Activated T-cell treated with anti-CD3 and anti-CD28 coated beads, Interleukin-2, amount 50 U/mL, for 72 hours (primary cell): ENCODE results near the gene PPFIBP1. TPM values are rescaled to one million over a fixed set of nuclear protein-coding genes. Genes with fewer than 3 reads are reported as not detected.

Experiments used
- ATAC-seq, 2 donors: fragments of 150-1000 bp; cut with Tn5 transposase; replicated peaks in 1 of 2; 2 replicates each; pipeline ENCODE4 v1.10.0; 2021; ENCODE audit warnings: moderate library complexity in 2 of 2, mild to moderate bottlenecking in 1 of 2
- DNase-seq, 2 donors: peaks; one replicate each; pipeline ENCODE4 v3.0.0; 2021 to 2022; ENCODE audit warnings: mixed read lengths in 1 of 2
- H3K27ac Mint-ChIP-seq: one replicate; pipeline ENCODE4 v1.8.0; 2022; ENCODE audit warnings: mild to moderate bottlenecking, moderate library complexity, mixed read lengths
- H3K27me3 Mint-ChIP-seq: one replicate; pipeline ENCODE4 v1.8.0; 2022; ENCODE audit warnings: low read depth, mixed read lengths
- H3K36me3 Mint-ChIP-seq, 2 donors: one replicate each; pipeline ENCODE4 v1.8.0; 2022; ENCODE audit warnings: mixed read lengths in 2 of 2, mild to moderate bottlenecking in 1 of 2; ENCODE audit not compliant: insufficient read depth in 2 of 2
- H3K4me1 Mint-ChIP-seq: one replicate; pipeline ENCODE4 v1.8.0; 2022; ENCODE audit warnings: low read depth, mixed read lengths
- H3K4me3 Mint-ChIP-seq, 2 donors: one replicate each; pipeline ENCODE4 v1.8.0; 2022; ENCODE audit warnings: mild to moderate bottlenecking in 2 of 2, mixed read lengths in 2 of 2, moderate library complexity in 2 of 2
- H3K9me3 Mint-ChIP-seq, 2 donors: one replicate each; pipeline ENCODE4 v1.8.0; 2022; ENCODE audit warnings: mixed read lengths in 2 of 2
- total RNA-seq, 2 donors: library from RNA; stranded (reverse); gene quantifications; one replicate each; pipeline ENCODE4 v1.2.3, GENCODE V29; 2022

The PPFIBP1 gene
- 1 to 10 TPM; 7.5 to 8.1 TPM for total RNA-seq

- ATAC-seq, result peak; percentile 98 to 99
- Mint-ChIP-seq H3K4me3 (peak within 1 kb of the TSS; percentile 93 to 94), H3K9me3 (no peaks in the 10 kb centered on the region), H3K27ac (peak within 1 kb of the TSS; percentile 89), H3K27me3 (peaks cover 49% of the 10 kb centered on the region), H3K4me1 (peaks cover 27% of the 10 kb centered on the region), H3K36me3 (no peaks in the 10 kb centered on the region)
- peak; percentile 87 to 88 for DNase-seq
Observed at GRCh38 chr12:27523642-27524493, at the start of gene PPFIBP1. Gene PPFIBP1 (plus strand): TSS chr12:27524206. CDS start chr12:27633397, 109,191 bp downstream.

- Mint-ChIP-seq H3K9me3 (peaks cover 16 to 17% of the 10 kb centered on the region in 2 donors), H3K36me3 (peaks cover 20 to 23% of the 10 kb centered on the region in 2 donors), H3K27me3 (peaks cover 14% of the 10 kb centered on the region)
Observed at GRCh38 chr12:27474344-27474743, 49.7 kb upstream of the PPFIBP1 start.

GRCh38 chr12:27477049-27477448 lies 47.0 kb upstream of the PPFIBP1 start:
- Mint-ChIP-seq H3K4me3 (no peak overlapping the region), H3K36me3 (peaks cover 20 to 29% of the 10 kb centered on the region in 2 donors), H3K4me1 (no peaks in the 10 kb centered on the region), H3K9me3 (peaks cover 16 to 22% of the 10 kb centered on the region in 2 donors), H3K27ac (no peak overlapping the region), H3K27me3 (peaks cover 14% of the 10 kb centered on the region)
- DNase-seq (no peak), ATAC-seq (no peak)

More at GRCh38 chr12:27474344-27474743, 49.7 kb upstream of the PPFIBP1 start:
- DNase-seq (no peak), ATAC-seq (no peak)
- Mint-ChIP-seq H3K27ac (no peak overlapping the region), H3K4me1 (no peaks in the 10 kb centered on the region), H3K4me3 (no peak overlapping the region)

GRCh38 chr12:27478949-27479348 lies 45.1 kb upstream of the PPFIBP1 start:
- Mint-ChIP-seq H3K4me3 (no peak overlapping the region), H3K4me1 (no peaks in the 10 kb centered on the region), H3K27ac (no peak overlapping the region), H3K27me3 (peaks cover 4% of the 10 kb centered on the region), H3K36me3 (peaks cover 20 to 29% of the 10 kb centered on the region in 2 donors), H3K9me3 (peaks cover 16 to 20% of the 10 kb centered on the region in 2 donors)
- ATAC-seq (no peak), DNase-seq (no peak)

GRCh38 chr12:27480016-27480415 lies 44.0 kb upstream of the PPFIBP1 start:
- ATAC-seq (no peak), DNase-seq (no peak)
- no peak overlapping the region for H3K27ac Mint-ChIP-seq
- peaks cover 17 to 29% of the 10 kb centered on the region in 2 donors for H3K36me3 Mint-ChIP-seq
- no peaks in the 10 kb centered on the region for H3K4me1 Mint-ChIP-seq
- peaks cover 16 to 20% of the 10 kb centered on the region in 2 donors for H3K9me3 Mint-ChIP-seq
- H3K27me3 Mint-ChIP-seq, result no peaks in the 10 kb centered on the region
- no peak overlapping the region for H3K4me3 Mint-ChIP-seq

- ATAC-seq (no peak), DNase-seq (no peak)
- Mint-ChIP-seq H3K36me3 (peaks cover 0 to 3% of the 10 kb centered on the region in 2 donors), H3K27ac (no peak overlapping the region), H3K9me3 (peaks cover 0 to 3% of the 10 kb centered on the region in 2 donors), H3K27me3 (peaks cover 17% of the 10 kb centered on the region), H3K4me1 (no peaks in the 10 kb centered on the region), H3K4me3 (no peak overlapping the region)
Observed at GRCh38 chr12:27486961-27487360, 37.0 kb upstream of the PPFIBP1 start.

GRCh38 chr12:27488479-27488878 lies 35.5 kb upstream of the PPFIBP1 start:
- ATAC-seq, result no peak
- no peak overlapping the region for H3K27ac Mint-ChIP-seq

GRCh38 chr12:27491226-27491625 lies 32.8 kb upstream of the PPFIBP1 start:
- no peak overlapping the region for H3K27ac Mint-ChIP-seq
- H3K4me1 Mint-ChIP-seq, result no peaks in the 10 kb centered on the region
- H3K4me3 Mint-ChIP-seq, result no peak overlapping the region
- ATAC-seq (no peak), DNase-seq (no peak)
- H3K36me3 Mint-ChIP-seq, result peaks cover 0 to 3% of the 10 kb centered on the region in 2 donors
- H3K9me3 Mint-ChIP-seq, result peaks cover 0 to 1% of the 10 kb centered on the region in 2 donors
- H3K27me3 Mint-ChIP-seq, result peaks cover 51% of the 10 kb centered on the region

More at GRCh38 chr12:27488479-27488878, 35.5 kb upstream of the PPFIBP1 start:
- Mint-ChIP-seq H3K36me3 (peaks cover 0 to 3% of the 10 kb centered on the region in 2 donors), H3K4me3 (no peak overlapping the region), H3K4me1 (no peaks in the 10 kb centered on the region), H3K9me3 (peaks cover 0 to 3% of the 10 kb centered on the region in 2 donors), H3K27me3 (peaks cover 31% of the 10 kb centered on the region)
- no peak for DNase-seq

- DNase-seq (no peak), ATAC-seq (no peak)
- H3K36me3 Mint-ChIP-seq, result peaks cover 0 to 3% of the 10 kb centered on the region in 2 donors
- peaks cover 12% of the 10 kb centered on the region for H3K4me1 Mint-ChIP-seq
- no peak overlapping the region for H3K27ac Mint-ChIP-seq
- no peak overlapping the region for H3K4me3 Mint-ChIP-seq
- peaks cover 72% of the 10 kb centered on the region for H3K27me3 Mint-ChIP-seq
- H3K9me3 Mint-ChIP-seq, result no peaks in the 10 kb centered on the region
Observed at GRCh38 chr12:27493260-27493940, 30.6 kb upstream of the PPFIBP1 start.

- H3K4me3 Mint-ChIP-seq, result peak overlapping the region in 1 of 2 donors; percentile 36
Observed at GRCh38 chr12:27497446-27497845, 26.6 kb upstream of the PPFIBP1 start.

GRCh38 chr12:27498149-27498548 lies 25.9 kb upstream of the PPFIBP1 start:
- H3K27ac Mint-ChIP-seq, result no peak overlapping the region
- H3K9me3 Mint-ChIP-seq, result no peaks in the 10 kb centered on the region
- DNase-seq (peak; percentile 18 to 40), ATAC-seq (peak; percentile 91)
- H3K36me3 Mint-ChIP-seq, result no peaks in the 10 kb centered on the region
- H3K4me1 Mint-ChIP-seq, result peaks cover 31% of the 10 kb centered on the region
- H3K27me3 Mint-ChIP-seq, result peaks cover 67% of the 10 kb centered on the region
- peak overlapping the region in 1 of 2 donors; percentile 36 for H3K4me3 Mint-ChIP-seq

More at GRCh38 chr12:27497446-27497845, 26.6 kb upstream of the PPFIBP1 start:
- Mint-ChIP-seq H3K27me3 (peaks cover 74% of the 10 kb centered on the region), H3K9me3 (no peaks in the 10 kb centered on the region), H3K4me1 (peaks cover 30% of the 10 kb centered on the region), H3K36me3 (no peaks in the 10 kb centered on the region), H3K27ac (no peak overlapping the region)
- no peak for ATAC-seq
- DNase-seq, result no peak

GRCh38 chr12:27498761-27499160 lies 25.2 kb upstream of the PPFIBP1 start:
- DNase-seq, result no peak
- peak overlapping the region; percentile 32 for H3K27ac Mint-ChIP-seq
- no peak for ATAC-seq
- H3K4me3 Mint-ChIP-seq, result peak overlapping the region in 1 of 2 donors; percentile 36
- H3K27me3 Mint-ChIP-seq, result peaks cover 65% of the 10 kb centered on the region
- H3K9me3 Mint-ChIP-seq, result no peaks in the 10 kb centered on the region
- peaks cover 31% of the 10 kb centered on the region for H3K4me1 Mint-ChIP-seq
- H3K36me3 Mint-ChIP-seq, result no peaks in the 10 kb centered on the region

- H3K27me3 Mint-ChIP-seq, result peaks cover 66% of the 10 kb centered on the region
- H3K9me3 Mint-ChIP-seq, result no peaks in the 10 kb centered on the region
- DNase-seq, result no peak
- ATAC-seq, result no peak
- H3K27ac Mint-ChIP-seq, result no peak overlapping the region
- H3K36me3 Mint-ChIP-seq, result no peaks in the 10 kb centered on the region
- peaks cover 31% of the 10 kb centered on the region for H3K4me1 Mint-ChIP-seq
- H3K4me3 Mint-ChIP-seq, result no peak overlapping the region
Observed at GRCh38 chr12:27499377-27499776, 24.6 kb upstream of the PPFIBP1 start.
